Parathyroid adenoma (tissue), 2 donors: ENCODE data around the gene NOSIP.

Source experiments
- H2AFZ ChIP-seq: fragments of 300-600 bp; sonication (generic); one replicate; pipeline ENCODE4 v1.7.0; 2017; ENCODE audit warnings: antibody characterized with exemption, mild to moderate bottlenecking
- H3K27ac ChIP-seq: fragments of 300-600 bp; sonication (generic); one replicate; pipeline ENCODE4 v1.7.0; 2017
- H3K27me3 ChIP-seq: fragments of 300-600 bp; sonication (generic); one replicate; pipeline ENCODE4 v1.7.0; 2017; ENCODE audit warnings: low read length; ENCODE audit not compliant: control insufficient read depth, insufficient read depth
- H3K36me3 ChIP-seq: fragments of 300-600 bp; sonication (generic); one replicate; pipeline ENCODE4 v1.7.0; 2017; ENCODE audit warnings: low read length; ENCODE audit not compliant: control insufficient read depth, insufficient read depth
- H3K4me1 ChIP-seq: fragments of 300-600 bp; sonication (generic); one replicate; pipeline ENCODE4 v1.7.0; 2017; ENCODE audit warnings: control low read depth
- H3K4me2 ChIP-seq: fragments of 300-600 bp; sonication (generic); one replicate; pipeline ENCODE4 v1.7.0; 2017; ENCODE audit warnings: low read length
- H3K4me3 ChIP-seq: fragments of 300-600 bp; sonication (generic); one replicate; pipeline ENCODE4 v1.7.0; 2017; ENCODE audit warnings: low read depth, low read length
- H3K79me2 ChIP-seq: fragments of 300-600 bp; sonication (generic); one replicate; pipeline ENCODE4 v1.7.0; 2017; ENCODE audit warnings: control low read depth
- H3K9ac ChIP-seq: fragments of 300-600 bp; sonication (generic); one replicate; pipeline ENCODE4 v1.7.0; 2017; ENCODE audit warnings: mild to moderate bottlenecking
- H3K9me3 ChIP-seq: fragments of 300-600 bp; sonication (generic); one replicate; pipeline ENCODE4 v1.7.0; 2017; ENCODE audit warnings: low read length; ENCODE audit not compliant: control insufficient read depth
- TF ChIP-seq, protein P1 (sequence below): fragments of 300-600 bp; sonication (generic); IDR thresholded peaks from one replicate; pipeline ENCODE4 v1.7.0; 2017; ENCODE audit warnings: antibody characterized with exemption, mild to moderate bottlenecking
- donor health status: primary hyperparathyroidism.

Gene NOSIP

DNA sequence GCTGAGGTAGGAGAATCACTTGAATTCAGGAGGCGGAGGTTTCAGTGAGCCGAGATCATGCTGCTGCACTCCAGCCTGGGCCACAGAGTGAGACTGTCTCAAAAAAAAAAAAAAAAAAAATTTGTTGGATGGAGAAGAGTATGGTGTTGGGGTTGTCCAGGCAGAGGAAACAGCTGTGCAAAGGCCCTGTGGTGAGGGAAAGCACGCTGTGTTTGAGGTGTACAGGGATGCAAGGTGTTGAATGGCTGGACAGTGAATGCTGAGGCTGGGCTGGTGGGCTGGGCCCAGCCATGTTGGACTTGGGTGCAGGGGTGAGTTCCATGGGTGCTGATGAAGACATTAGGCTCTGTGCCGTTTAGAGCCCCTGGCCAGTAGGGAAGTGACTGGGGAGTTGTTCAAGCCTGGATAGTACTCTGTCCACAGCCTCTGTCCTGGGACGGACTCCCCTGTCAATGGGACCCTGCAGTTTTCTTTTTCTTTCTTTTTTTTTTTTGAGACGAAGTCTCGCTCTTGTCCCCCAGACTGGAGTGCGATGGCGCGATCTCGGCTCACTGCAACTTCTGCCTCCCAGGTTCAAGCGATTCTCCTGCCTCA, 29.2 kb upstream of the NOSIP start:
- no peak overlapping the region for H3K4me3 ChIP-seq
- H3K4me2 ChIP-seq: no peak overlapping the region
- no peak overlapping the region for H2AFZ ChIP-seq
- no peaks in the 10 kb centered on the region for H3K4me1 ChIP-seq
- no peak overlapping the region for H3K27ac ChIP-seq
- H3K27me3 ChIP-seq: no peaks in the 10 kb centered on the region
- TF ChIP-seq, protein P1, sequence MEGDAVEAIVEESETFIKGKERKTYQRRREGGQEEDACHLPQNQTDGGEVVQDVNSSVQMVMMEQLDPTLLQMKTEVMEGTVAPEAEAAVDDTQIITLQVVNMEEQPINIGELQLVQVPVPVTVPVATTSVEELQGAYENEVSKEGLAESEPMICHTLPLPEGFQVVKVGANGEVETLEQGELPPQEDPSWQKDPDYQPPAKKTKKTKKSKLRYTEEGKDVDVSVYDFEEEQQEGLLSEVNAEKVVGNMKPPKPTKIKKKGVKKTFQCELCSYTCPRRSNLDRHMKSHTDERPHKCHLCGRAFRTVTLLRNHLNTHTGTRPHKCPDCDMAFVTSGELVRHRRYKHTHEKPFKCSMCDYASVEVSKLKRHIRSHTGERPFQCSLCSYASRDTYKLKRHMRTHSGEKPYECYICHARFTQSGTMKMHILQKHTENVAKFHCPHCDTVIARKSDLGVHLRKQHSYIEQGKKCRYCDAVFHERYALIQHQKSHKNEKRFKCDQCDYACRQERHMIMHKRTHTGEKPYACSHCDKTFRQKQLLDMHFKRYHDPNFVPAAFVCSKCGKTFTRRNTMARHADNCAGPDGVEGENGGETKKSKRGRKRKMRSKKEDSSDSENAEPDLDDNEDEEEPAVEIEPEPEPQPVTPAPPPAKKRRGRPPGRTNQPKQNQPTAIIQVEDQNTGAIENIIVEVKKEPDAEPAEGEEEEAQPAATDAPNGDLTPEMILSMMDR: no peak
- peaks cover 84% of the 10 kb centered on the region for H3K79me2 ChIP-seq
- no peak overlapping the region for H3K9ac ChIP-seq
- H3K9me3 ChIP-seq: no peaks in the 10 kb centered on the region
- no peaks in the 10 kb centered on the region for H3K36me3 ChIP-seq

DNA sequence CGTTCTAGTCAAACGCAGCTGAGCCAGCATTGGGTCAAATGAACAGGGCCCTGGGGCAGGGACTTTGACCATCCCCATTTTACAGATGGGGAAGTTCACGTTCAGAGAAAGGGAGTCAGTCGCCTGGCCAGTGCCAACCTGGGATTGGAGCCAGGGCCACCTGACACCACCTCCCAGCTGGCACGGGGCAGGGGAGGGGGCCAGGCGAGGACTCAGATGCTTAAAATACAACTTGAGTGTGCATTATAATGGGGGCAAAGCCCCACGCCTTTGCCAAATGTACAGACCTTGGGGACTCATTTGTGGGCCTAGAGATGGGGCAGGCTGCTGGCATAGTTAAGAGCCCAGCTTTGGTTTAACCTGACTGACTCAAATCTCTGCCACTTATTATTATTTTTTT, 25.2 kb upstream of the NOSIP start:
- no peaks in the 10 kb centered on the region for H3K9me3 ChIP-seq
- H3K27me3 ChIP-seq: no peaks in the 10 kb centered on the region
- H2AFZ ChIP-seq: no peak overlapping the region
- H3K9ac ChIP-seq: no peak overlapping the region
- no peak overlapping the region for H3K4me2 ChIP-seq
- H3K4me1 ChIP-seq: no peaks in the 10 kb centered on the region
- peaks cover 79% of the 10 kb centered on the region for H3K79me2 ChIP-seq
- TF ChIP-seq, protein P1: no peak
- H3K36me3 ChIP-seq: no peaks in the 10 kb centered on the region
- H3K4me3 ChIP-seq: no peak overlapping the region
- H3K27ac ChIP-seq: no peak overlapping the region

DNA sequence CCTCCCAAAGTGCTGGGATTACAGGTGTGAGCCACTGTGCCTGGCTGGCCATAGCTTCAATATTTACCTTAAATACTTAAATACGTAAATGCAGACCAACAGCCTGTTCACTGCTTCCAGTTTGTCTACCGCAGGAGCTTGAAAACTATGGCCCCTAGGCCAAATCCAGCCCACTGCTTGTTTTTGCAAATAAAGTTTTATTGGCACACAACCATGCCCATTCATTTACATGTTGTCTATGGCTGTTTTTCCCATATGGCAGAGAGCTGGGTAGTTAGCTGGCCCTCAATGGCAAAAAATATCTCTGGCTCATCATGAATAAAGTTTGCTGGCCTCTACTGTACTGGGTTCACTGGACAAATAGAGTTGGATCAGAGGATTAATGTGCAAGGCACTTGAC, 22.4 kb upstream of the NOSIP start:
- H3K36me3 ChIP-seq: no peaks in the 10 kb centered on the region
- H3K4me1 ChIP-seq: no peaks in the 10 kb centered on the region
- H3K4me3 ChIP-seq: no peak overlapping the region
- H2AFZ ChIP-seq: no peak overlapping the region
- H3K27ac ChIP-seq: no peak overlapping the region
- no peak overlapping the region for H3K4me2 ChIP-seq
- H3K27me3 ChIP-seq: no peaks in the 10 kb centered on the region
- no peak overlapping the region for H3K9ac ChIP-seq
- peaks cover 69% of the 10 kb centered on the region for H3K79me2 ChIP-seq
- no peaks in the 10 kb centered on the region for H3K9me3 ChIP-seq
- TF ChIP-seq, protein P1: no peak

DNA sequence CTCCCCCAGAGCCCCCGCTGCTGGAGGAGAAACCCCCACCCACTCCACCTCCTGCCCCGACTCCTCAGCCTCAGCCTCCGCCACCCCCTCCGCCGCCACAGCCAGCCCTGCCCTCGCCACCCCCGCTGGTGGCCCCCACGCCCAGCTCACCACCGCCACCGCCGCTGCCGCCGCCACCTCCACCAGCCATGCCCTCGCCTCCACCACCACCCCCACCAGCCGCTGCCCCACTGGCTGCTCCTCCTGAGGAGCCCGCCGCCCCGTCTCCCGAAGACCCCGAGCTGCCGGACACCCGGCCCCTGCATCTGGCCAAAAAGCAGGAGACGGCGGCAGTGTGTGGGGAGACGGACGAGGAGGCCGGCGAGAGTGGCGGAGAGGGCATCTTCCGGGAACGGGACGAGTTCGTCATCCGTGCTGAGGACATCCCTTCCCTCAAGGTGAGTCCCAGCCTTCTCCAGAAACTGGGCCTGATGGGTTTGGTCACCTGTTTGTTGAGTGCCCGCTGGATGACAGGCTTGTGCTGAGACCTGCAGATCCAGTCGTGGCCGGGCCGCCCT, 21.2 kb upstream of the NOSIP start:
- Histone ChIP-seq H3K36me3 (no peaks in the 10 kb centered on the region), H3K27me3 (no peaks in the 10 kb centered on the region), H3K4me2 (no peak overlapping the region), H3K4me3 (no peak overlapping the region), H3K4me1 (no peaks in the 10 kb centered on the region), H3K27ac (no peak overlapping the region), H3K79me2 (peaks cover 57% of the 10 kb centered on the region), H3K9me3 (no peaks in the 10 kb centered on the region), H2AFZ (no peak overlapping the region), H3K9ac (no peak overlapping the region)
- TF ChIP-seq, protein P1: no peak
